GM21360 (cell line): ENCODE results near the gene ATG5.
"Not testable (repeated sequence)": the region's sequence is repeated elsewhere in the genome, so short reads cannot be mapped to it uniquely, and the experiment has no call there.

Experiments
- ATAC-seq: cut with Tn5 transposase; IDR thresholded peaks from one replicate; pipeline ENCODE4 v1.9.1; 2021; ENCODE audit warnings: mild to moderate bottlenecking, moderate library complexity; ENCODE audit not compliant: unreplicated experiment

The ATG5 gene

GRCh38 chr6:106259748-106260147 lies 65.8 kb downstream of the ATG5 start:
- not testable (repeated sequence) for ATAC-seq

GRCh38 chr6:106258726-106259125 lies 66.8 kb downstream of the ATG5 start:
- ATAC-seq, result no peak

- ATAC-seq, result no peak
Observed at GRCh38 chr6:106257195-106257594, 68.4 kb downstream of the ATG5 start.

GRCh38 chr6:106256201-106256968 lies 69.2 kb downstream of the ATG5 start:
- no peak for ATAC-seq

- no peak for ATAC-seq
Observed at GRCh38 chr6:106255306-106255705, 70.3 kb downstream of the ATG5 start.

GRCh38 chr6:106254636-106255035 lies 70.9 kb downstream of the ATG5 start:
- ATAC-seq, result no peak

GRCh38 chr6:106253731-106254130 lies 71.8 kb downstream of the ATG5 start:
- ATAC-seq, result no peak

GRCh38 chr6:106253172-106253571 lies 72.4 kb downstream of the ATG5 start:
- ATAC-seq, result no peak

- no peak for ATAC-seq
Observed at GRCh38 chr6:106252687-106253086, 72.9 kb downstream of the ATG5 start.

- ATAC-seq, result not testable (repeated sequence)
Observed at GRCh38 chr6:106251531-106252255, 73.9 kb downstream of the ATG5 start.

- ATAC-seq, result no peak
Observed at GRCh38 chr6:106250953-106251352, 74.6 kb downstream of the ATG5 start.

- no peak for ATAC-seq
Observed at GRCh38 chr6:106249658-106250057, 75.9 kb downstream of the ATG5 start.

- ATAC-seq, result no peak
Observed at GRCh38 chr6:106247733-106248132, 77.8 kb downstream of the ATG5 start.

GRCh38 chr6:106247293-106247692 lies 78.3 kb downstream of the ATG5 start:
- ATAC-seq, result no peak

- no peak for ATAC-seq
Observed at GRCh38 chr6:106244931-106245330, 80.6 kb downstream of the ATG5 start.

- no peak for ATAC-seq
Observed at GRCh38 chr6:106244521-106244920, 81.0 kb downstream of the ATG5 start.

GRCh38 chr6:106243261-106243660 lies 82.3 kb downstream of the ATG5 start:
- no peak for ATAC-seq

GRCh38 chr6:106241498-106241897 lies 84.1 kb downstream of the ATG5 start:
- ATAC-seq, result no peak

- ATAC-seq, result no peak
Observed at GRCh38 chr6:106237286-106237685, 88.3 kb downstream of the ATG5 start.

GRCh38 chr6:106229876-106230445 lies 95.6 kb downstream of the ATG5 start:
- not testable (repeated sequence) for ATAC-seq

- ATAC-seq, result no peak
Observed at GRCh38 chr6:106227612-106228507, 97.7 kb downstream of the ATG5 start.
